ENCODE results near the gene PTPRF.

PTPRF gene

GRCh38 chr1:43510621-43511020 lies 20.1 kb upstream of the PTPRF start:
- no peak for TF ChIP-seq CTCF (IDR thresholded peaks at IDR 0.05; ENCODE audit: low read depth, low read length, missing control alignments)
- Histone ChIP-seq H3K36me3 (replicated peaks) (no peaks in the 10 kb centered on the region), H3K27ac (no peak overlapping the region), H3K27me3 (replicated peaks) (no peaks in the 10 kb centered on the region), H3K4me3 (ENCODE audit: low read depth, low read length) (no peak overlapping the region)
- no peak for DNase-seq
- in situ Hi-C loops (cut with HindIII; ENCODE audit: low pct_ligation_motif_present, low sequenced_read_pairs) = no loop called here

GRCh38 chr1:43511394-43511793 lies 19.3 kb upstream of the PTPRF start:
- in situ Hi-C loops (cut with HindIII; ENCODE audit: low pct_ligation_motif_present, low sequenced_read_pairs) = no loop called here
- no peaks in the 10 kb centered on the region for H3K36me3 ChIP-seq (replicated peaks)

DNA sequence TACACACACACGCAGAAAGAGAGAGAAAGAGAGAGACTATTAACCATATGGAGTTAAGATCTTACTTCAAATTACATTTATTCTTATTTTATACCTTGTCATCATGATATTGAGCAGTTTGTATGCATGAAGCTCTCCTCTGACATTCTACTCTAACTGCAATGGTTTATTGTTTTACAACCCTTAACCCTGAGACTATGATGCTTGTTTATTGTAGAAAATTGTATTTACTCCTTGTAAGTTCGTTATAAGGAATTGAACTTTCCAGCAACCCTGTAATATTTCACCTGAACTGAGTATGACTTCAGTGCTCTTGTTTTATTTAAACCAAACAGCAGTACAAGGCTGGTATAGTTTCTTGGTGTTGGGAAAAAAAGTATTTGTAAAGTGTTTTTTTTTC lies 18.6 kb upstream of the PTPRF start:
- DNase-seq = no peak
- no peaks in the 10 kb centered on the region for H3K36me3 ChIP-seq (replicated peaks)
- no peaks in the 10 kb centered on the region for H3K27me3 ChIP-seq (replicated peaks)
- H3K4me3 ChIP-seq (ENCODE audit: low read depth, low read length) = no peak overlapping the region
- in situ Hi-C loops (cut with HindIII; ENCODE audit: low pct_ligation_motif_present, low sequenced_read_pairs) = no loop called here
- TF ChIP-seq CTCF (IDR thresholded peaks at IDR 0.05; ENCODE audit: low read depth, low read length, missing control alignments) = no peak
- H3K27ac ChIP-seq = no peak overlapping the region

More at GRCh38 chr1:43511394-43511793, 19.3 kb upstream of the PTPRF start:
- Histone ChIP-seq H3K27ac (no peak overlapping the region), H3K27me3 (replicated peaks) (no peaks in the 10 kb centered on the region), H3K4me3 (ENCODE audit: low read depth, low read length) (no peak overlapping the region)
- no peak for TF ChIP-seq CTCF (IDR thresholded peaks at IDR 0.05; ENCODE audit: low read depth, low read length, missing control alignments)
- no peak for DNase-seq

DNA sequence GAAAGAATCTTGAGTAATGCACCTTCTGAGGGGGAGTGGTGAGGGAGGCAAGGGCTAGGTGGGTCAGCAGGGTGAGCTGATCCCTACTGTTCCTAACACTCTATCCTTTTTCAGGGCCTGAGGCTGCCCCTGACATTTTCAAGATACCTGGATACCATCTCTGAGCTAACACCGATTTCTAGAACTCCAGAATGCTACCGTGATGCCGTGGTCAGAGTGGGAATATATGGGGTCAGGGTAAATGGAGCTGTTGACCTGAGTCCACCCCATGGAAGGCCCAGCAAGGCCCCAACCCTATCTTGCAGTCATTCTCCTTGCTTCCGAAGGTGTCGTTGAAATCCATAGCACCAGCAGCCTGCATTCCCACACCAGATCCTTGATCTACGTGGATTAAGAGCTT lies 18.0 kb upstream of the PTPRF start:
- in situ Hi-C loops (cut with HindIII; ENCODE audit: low pct_ligation_motif_present, low sequenced_read_pairs) = no loop called here
- no peaks in the 10 kb centered on the region for H3K36me3 ChIP-seq (replicated peaks)
- TF ChIP-seq CTCF (IDR thresholded peaks at IDR 0.05; ENCODE audit: low read depth, low read length, missing control alignments) = no peak
- no peaks in the 10 kb centered on the region for H3K27me3 ChIP-seq (replicated peaks)
- H3K27ac ChIP-seq = no peak overlapping the region
- H3K4me3 ChIP-seq (ENCODE audit: low read depth, low read length) = no peak overlapping the region
- DNase-seq = no peak

DNA sequence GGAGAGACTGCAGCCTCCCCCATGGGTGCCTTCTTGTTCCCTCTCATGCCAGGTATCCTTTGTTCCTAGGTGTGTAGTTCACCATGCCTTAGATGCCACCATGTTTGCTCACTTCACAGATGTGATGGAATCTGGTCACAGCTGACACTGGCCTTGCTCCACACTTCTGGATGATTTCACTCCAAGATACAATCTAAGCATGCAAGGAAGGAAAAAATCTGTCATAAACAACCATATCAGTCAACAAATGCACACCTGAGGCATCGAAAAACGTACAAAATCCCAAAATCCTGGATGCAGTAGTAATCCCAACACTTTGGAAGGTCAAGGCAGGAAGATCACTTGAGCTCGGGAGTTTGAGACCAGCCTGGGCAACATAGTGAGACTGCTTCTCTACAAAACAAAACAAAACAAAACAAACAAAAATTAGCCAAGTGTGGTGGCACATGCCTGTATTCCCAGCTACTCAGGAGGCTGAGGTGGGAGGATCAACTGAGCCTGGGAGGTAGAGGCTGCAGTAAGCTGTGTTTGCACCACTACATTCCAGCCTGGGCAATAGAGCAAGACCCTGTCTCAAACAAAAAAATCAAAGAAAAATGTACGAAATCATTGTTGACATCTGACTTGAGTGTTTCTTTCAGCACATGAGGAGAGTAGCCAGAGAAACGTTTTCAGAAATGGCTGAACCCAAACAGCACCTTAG lies 17.1 kb upstream of the PTPRF start:
- in situ Hi-C loops (cut with HindIII; ENCODE audit: low pct_ligation_motif_present, low sequenced_read_pairs) = no loop called here
- no peak for TF ChIP-seq CTCF (IDR thresholded peaks at IDR 0.05; ENCODE audit: low read depth, low read length, missing control alignments)

More for the DNA sequence above, 17.1 kb upstream of the PTPRF start:
- Histone ChIP-seq H3K36me3 (replicated peaks) (no peaks in the 10 kb centered on the region), H3K27me3 (replicated peaks) (no peaks in the 10 kb centered on the region), H3K4me3 (ENCODE audit: low read depth, low read length) (no peak overlapping the region), H3K27ac (no peak overlapping the region)
- no peak for DNase-seq

All from brain microvascular endothelial cell (primary cell).